HG03064 (cell line): ENCODE data around the gene UHMK1.
"Not testable (repeated sequence)": the region's sequence is repeated elsewhere in the genome, so short reads cannot be mapped to it uniquely, and the experiment has no call there.

Experiments
- ATAC-seq: cut with Tn5 transposase; IDR thresholded peaks from one replicate; pipeline ENCODE4 v1.9.1; 2021; ENCODE audit warnings: low read depth; ENCODE audit not compliant: unreplicated experiment

Gene UHMK1, protein sequence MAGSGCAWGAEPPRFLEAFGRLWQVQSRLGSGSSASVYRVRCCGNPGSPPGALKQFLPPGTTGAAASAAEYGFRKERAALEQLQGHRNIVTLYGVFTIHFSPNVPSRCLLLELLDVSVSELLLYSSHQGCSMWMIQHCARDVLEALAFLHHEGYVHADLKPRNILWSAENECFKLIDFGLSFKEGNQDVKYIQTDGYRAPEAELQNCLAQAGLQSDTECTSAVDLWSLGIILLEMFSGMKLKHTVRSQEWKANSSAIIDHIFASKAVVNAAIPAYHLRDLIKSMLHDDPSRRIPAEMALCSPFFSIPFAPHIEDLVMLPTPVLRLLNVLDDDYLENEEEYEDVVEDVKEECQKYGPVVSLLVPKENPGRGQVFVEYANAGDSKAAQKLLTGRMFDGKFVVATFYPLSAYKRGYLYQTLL

DNA sequence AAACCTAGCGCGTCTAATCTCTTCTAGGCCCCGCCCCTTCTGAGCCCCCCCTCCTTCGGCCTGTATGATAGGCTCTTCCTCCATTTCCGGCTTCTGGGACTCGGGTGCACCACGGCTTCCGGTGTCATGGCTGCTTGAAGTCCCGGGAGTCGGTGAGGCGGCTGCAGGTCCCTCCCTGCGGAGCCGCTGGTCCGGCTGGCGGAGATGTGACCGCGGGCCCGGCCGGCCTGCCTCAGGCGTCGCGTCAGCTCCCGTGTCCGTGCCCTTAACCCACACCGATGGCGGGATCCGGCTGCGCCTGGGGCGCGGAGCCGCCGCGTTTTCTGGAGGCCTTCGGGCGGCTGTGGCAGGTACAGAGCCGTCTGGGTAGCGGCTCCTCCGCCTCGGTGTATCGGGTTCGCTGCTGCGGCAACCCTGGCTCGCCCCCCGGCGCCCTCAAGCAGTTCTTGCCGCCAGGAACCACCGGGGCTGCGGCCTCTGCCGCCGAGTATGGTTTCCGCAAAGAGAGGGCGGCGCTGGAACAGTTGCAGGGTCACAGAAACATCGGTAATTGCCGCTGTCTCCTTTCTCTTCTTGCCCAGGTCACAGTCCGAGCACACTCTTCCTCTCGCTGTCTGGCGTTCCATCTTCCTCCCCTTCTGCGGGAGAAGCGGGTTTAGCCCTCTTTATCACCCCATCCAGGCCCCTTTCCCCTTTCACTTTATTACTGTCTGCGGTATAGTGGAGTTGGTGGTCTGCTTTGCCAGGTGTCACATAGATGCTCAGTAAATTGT lies at the start of gene UHMK1:
TSS of gene UHMK1 (plus strand) at position 96 of the 773 bp plus-strand sequence. CDS start at position 279, 183 bp downstream.
- ATAC-seq, result peak; percentile 98

DNA sequence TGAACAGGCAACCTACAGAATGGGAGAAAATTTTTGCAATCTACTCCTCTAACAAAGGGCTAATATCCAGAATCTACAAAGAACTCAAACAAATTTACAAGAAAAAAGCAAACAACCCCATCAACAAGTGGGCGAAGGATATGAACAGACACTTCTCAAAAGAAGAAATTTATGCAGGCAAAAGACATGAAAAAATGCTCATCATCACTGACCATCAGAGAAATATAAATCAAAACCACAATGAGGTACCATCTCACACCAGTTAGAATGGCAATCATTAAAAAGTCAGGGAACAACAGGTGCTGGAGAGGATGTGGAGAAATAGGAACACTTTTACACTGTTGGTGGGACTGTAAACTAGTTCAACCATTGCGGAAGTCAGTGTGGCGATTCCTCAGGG lies 43.3 kb upstream of the UHMK1 start:
- ATAC-seq, result not testable (repeated sequence)

DNA sequence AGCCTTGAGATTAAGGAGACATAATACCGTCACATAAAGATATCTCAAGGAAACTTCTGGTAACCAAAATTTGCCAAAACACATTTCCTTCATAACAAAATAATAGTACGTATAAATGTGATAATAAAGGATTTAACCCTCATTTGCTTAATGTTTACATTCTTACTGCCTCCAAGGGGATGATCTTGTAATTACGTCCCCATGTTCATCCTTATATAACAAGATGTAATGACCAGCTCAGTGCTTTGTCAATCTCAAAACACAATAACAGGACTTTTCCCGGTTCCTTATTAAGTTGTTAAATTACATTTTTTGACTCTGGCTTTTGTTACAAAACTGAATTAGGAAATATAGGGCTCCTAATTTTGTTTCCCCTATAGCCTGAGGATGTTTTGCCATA lies 41.3 kb upstream of the UHMK1 start:
- ATAC-seq, result no peak

DNA sequence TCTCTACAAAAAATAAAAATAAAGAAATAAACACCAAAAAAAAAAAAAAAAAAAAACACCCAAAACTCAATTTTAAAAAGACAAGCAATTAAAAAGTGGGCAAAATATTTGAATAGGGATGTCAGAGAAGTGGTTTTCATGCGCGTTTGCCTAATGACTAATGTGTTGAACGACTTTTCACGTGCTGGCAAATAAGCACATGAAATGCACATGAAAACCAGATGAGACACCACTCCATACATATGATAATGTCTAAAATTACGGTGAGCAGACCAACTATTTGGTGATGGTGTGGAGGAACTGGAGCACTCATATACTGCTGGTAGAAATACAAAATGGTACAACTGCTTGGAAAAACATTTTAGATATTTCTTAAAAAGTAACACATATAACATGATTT lies 39.4 kb upstream of the UHMK1 start:
- no peak for ATAC-seq

GRCh38 chr1:162462425-162462824 lies 35.2 kb upstream of the UHMK1 start:
- ATAC-seq, result not testable (repeated sequence)

DNA sequence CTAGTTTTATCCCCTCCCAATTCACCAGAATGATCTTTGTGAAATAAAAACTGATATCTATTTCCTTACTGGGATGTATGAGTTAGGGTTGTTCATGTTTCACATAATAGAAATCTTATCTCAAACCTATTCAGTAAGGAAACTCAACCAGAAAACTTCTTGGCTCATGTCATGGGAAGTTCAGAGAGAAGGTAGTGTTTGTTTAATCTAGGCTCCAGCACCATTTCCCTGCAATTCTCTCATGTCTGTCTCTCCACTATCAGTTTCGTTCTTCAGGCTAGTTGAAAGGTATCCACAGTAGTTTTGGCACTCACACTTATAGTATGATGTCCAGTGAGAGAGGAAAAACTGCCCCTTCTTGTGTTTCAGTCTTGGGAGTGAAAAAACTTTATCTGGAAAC lies 34.6 kb upstream of the UHMK1 start:
- ATAC-seq, result no peak

- no peak for ATAC-seq
Measured at GRCh38 chr1:162466797-162467196, 30.8 kb upstream of the UHMK1 start.

DNA sequence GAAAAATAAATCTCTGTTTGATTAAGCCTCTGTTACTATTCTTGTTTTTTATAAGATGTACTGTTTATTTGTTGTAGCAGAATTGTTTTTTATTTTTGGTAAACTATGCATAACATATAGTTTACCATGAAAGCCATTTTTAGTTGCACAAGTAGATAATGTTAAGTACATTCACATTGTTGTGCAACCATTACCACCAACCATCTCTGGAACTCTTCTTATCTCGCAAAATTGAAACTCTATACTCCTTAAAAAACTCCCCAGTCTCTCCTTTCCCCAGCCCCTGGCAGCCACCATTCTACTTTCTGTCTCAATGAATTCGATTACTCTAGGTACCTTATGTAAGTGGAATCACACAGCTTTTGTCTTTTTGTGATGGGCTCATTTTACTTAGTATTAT lies 27.4 kb upstream of the UHMK1 start:
- no peak for ATAC-seq

DNA sequence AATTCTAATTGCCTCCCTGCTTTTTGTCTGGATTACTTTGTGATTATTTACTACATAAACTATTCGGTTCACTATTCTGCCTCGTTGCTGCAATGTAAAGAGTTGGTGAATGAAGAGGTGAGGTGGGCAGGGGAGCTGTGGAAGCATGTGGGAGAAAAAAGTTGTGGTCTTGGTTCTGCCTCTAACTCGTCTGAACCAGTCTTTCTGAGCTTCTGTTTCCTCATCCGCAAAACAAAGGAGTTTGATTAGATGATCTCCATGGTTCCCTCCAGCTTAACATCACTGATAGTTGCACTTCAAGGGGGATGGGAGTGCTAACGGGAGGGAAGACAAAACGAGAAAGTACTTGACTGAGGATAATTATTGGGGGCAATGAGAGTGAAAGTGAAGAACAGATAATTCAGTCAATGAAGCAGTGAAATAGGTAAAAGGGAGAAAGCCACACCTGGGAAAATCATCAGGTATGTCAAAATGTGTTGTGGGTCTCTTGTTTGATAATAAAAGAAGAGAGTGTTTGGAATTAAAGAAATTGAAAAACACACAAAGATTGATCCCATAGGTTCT lies 26.2 kb upstream of the UHMK1 start:
- ATAC-seq, result no peak

GRCh38 chr1:162475089-162475488 lies 22.5 kb upstream of the UHMK1 start:
- no peak for ATAC-seq

DNA sequence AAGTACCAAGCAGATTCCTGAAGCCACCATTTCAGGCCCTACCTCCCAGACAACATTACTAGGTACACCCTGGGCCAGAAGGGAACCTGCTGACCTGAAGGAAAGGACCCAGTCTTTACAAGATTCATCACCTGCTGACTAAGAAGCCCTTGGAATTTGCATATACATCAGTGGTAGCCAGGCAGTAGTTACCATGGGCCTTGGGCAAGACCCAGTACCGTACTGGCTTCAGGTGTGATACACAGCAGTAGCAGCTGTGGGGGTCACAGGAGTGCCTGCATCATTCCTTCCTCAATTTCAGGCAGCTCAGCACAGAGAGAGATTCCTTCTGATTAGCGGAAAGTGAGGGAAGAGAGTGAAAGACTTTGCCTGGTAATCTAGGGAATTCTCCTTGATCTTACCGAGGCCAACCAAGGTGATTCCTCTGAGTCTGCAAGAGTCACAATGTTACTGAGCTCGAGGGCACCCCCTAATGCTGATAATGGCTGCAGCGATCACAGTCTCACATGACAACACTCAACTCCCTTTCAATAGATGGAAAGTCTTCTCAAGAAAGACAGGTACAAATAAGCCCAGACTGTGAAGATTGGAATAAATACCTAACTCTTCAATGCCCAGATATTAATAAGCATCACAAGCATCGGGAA lies 22.0 kb upstream of the UHMK1 start:
- no peak for ATAC-seq

- ATAC-seq, result no peak
Measured at GRCh38 chr1:162476620-162477019, 21.0 kb upstream of the UHMK1 start.

DNA sequence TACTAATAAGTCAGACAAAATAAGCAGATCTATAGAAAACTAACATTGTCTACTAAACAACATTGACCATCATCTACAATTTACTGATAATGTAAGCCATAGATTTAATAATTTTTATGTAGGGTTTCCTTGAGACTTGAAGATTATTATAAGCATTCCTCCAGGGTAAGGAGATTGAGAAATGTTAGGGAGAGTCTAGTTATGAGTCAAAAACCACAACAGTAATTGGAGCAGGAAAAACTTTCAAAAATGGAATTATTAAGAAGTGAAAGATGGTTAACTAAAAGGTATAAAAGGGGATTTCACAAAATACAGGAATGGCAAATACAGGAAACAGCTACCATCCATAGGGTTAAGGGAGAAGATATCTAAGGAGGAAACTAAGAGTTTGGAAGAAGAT lies 12.4 kb upstream of the UHMK1 start:
- ATAC-seq, result no peak

- ATAC-seq, result no peak
Measured at GRCh38 chr1:162487241-162487640, 10.4 kb upstream of the UHMK1 start.

DNA sequence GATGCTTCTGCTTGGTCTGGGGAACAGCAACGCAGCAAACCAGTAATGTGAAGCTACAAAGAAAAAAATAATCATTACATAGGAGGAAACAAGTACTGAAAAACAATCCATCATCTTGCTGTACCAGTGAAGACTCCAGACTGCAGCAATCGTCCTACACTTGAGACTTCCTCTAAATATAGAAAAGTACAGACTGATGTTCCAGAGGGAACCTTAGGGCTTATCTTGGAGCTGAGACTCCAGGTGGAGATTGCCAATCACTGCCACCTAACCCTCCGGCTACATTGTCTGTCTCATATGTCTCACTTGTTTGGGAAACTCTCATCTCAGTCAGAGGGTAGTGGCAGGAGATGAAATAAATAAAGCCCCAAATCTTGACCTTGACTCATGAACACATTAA lies 9.4 kb upstream of the UHMK1 start:
- ATAC-seq, result no peak

GRCh38 chr1:162495531-162496233 lies 1.9 kb upstream of the UHMK1 start:
- ATAC-seq, result not testable (repeated sequence)

DNA sequence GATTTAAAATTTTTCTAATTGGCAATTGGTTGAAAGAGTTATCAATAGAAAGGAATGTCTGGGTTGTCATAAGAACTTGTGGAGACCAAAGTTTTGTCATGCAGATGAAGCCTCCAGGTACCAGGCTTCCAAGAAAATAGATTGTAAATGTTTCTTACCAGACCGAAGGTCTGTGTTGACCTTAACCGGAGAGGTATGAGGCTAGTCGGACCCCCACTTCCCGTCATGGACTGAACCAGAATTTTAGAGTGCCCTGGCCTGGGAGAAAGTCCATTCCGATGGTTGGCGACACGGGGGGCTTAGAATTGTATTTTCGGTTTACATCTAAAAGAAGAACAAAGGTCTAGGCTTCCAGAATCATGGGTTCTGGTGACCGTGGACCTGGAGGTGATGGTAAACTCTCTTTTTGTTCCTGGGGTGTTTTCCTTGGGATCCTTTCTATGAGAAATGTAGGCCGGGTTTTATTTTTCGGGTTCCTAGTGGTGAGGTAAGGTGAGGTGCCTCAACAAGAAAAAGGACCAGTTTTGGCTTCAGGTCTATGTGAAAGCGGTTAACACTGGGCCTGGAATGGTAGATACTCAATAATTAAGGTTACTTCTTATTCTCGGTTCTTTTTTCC lies 405 bp upstream of the UHMK1 start:
- no peak for ATAC-seq

GRCh38 chr1:162498496-162498810 lies 835 bp downstream of the UHMK1 start:
- ATAC-seq, result peak; percentile 22

- ATAC-seq, result no peak
Measured at GRCh38 chr1:162500805-162501204, 3.2 kb downstream of the UHMK1 start.

DNA sequence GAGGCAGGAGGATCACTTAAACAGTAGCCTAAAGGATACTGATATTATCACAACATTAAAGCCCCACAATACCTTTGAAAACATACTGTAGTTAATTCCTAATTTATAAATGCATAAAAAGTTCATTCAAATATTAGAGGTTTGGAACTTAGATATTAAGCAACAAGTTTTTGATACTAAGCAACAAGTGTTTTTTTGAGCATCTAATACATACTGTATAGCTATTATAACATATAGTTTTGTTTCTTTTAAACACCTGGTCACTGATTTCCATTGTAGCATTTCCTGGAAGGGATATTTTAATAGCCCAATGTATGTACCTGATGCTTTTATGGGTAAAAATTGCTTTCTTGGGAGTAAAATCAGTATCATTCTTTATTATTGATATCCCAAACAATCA lies 4.5 kb downstream of the UHMK1 start:
- ATAC-seq, result no peak
